CD14-positive monocyte (primary cell): Measurements from ENCODE around the gene ANAPC4. TPM values are rescaled to one million over a fixed set of nuclear protein-coding genes. Genes with fewer than 3 reads are reported as not detected.

Experiments used
- DNase-seq, 3 donors: peaks; one replicate each; pipeline ENCODE4 v3.0.0-alpha.2; 2011 to 2022
- H2AFZ ChIP-seq: 2 replicates; pipeline ENCODE4 v1.6.0; 2012; ENCODE audit warnings: mild to moderate bottlenecking, low read depth, low read length, inconsistent platforms; ENCODE audit not compliant: insufficient read depth, poor library complexity, severe bottlenecking
- H3K27ac ChIP-seq, 2 donors: 1 replicate in 1 of 2; 2 replicates in 1 of 2; pipeline ENCODE4 v1.5.1; 2012 to 2013; ENCODE audit warnings: low read length in 2 of 2, control low read depth in 1 of 2, inconsistent platforms in 1 of 2, low read depth in 1 of 2, mild to moderate bottlenecking in 1 of 2
- H3K27me3 ChIP-seq, 2 donors: one replicate each; pipeline versions ENCODE4 v1.6.0 to v1.6.1; 2011 to 2013; ENCODE audit warnings: low read length in 2 of 2; ENCODE audit not compliant: control insufficient read depth in 2 of 2, insufficient read depth in 2 of 2
- H3K36me3 ChIP-seq, 2 donors: replicated peaks in 1 of 2; 1 replicate in 1 of 2; 2 replicates in 1 of 2; pipeline versions ENCODE4 v1.5.1 to v1.6.1; 2012 to 2013; ENCODE audit warnings: low read length in 2 of 2, control low read depth in 1 of 2, inconsistent platforms in 1 of 2, mild to moderate bottlenecking in 1 of 2; ENCODE audit not compliant: insufficient read depth in 2 of 2, control insufficient read depth in 1 of 2
- H3K4me1 ChIP-seq, 2 donors: 1 replicate in 1 of 2; 2 replicates in 1 of 2; pipeline versions ENCODE4 v1.5.1 to v1.6.1; 2012 to 2013; ENCODE audit warnings: low read length in 2 of 2, control low read depth in 1 of 2, inconsistent platforms in 1 of 2, mild to moderate bottlenecking in 1 of 2, moderate library complexity in 1 of 2; ENCODE audit not compliant: insufficient read depth in 2 of 2, control insufficient read depth in 1 of 2
- H3K4me2 ChIP-seq: replicated peaks from 2 replicates; pipeline ENCODE3; 2012; ENCODE audit warnings: low read length, moderate library complexity, mild to moderate bottlenecking; ENCODE audit not compliant: poor library complexity, severe bottlenecking; ENCODE audit errors: extremely low read depth
- H3K4me3 ChIP-seq, 3 experiments: fragments of 200-600 bp in 1 of 3; sonication (generic) in 1 of 3; replicated peaks in 1 of 3; 1 replicate in 2 of 3; 2 replicates in 1 of 3; pipeline ENCODE4 v1.5.1; 2011 to 2013; ENCODE audit warnings: low read length in 3 of 3, mild to moderate bottlenecking in 3 of 3, control low read depth in 2 of 3, low read depth in 2 of 3, inconsistent platforms in 1 of 3, moderate library complexity in 1 of 3
- H3K79me2 ChIP-seq: 2 replicates; pipeline ENCODE4 v1.6.0; 2012; ENCODE audit warnings: mild to moderate bottlenecking, control low read depth, inconsistent platforms, low read length, moderate library complexity; ENCODE audit not compliant: insufficient read depth
- H3K9ac ChIP-seq: 2 replicates; pipeline ENCODE4 v1.6.0; 2017; ENCODE audit warnings: low read length, mild to moderate bottlenecking; ENCODE audit not compliant: insufficient read depth, poor library complexity, severe bottlenecking
- H3K9me3 ChIP-seq, 2 donors: replicated peaks in 1 of 2; 1 replicate in 1 of 2; 2 replicates in 1 of 2; pipeline versions ENCODE4 v1.5.1 to v1.6.1; 2012 to 2013; ENCODE audit warnings: low read length in 2 of 2, control low read depth in 1 of 2; ENCODE audit not compliant: control insufficient read depth in 1 of 2, insufficient read depth in 1 of 2
- H4K20me1 ChIP-seq: 2 replicates; pipeline ENCODE4 v1.6.0; 2012; ENCODE audit warnings: mild to moderate bottlenecking, low read length, control low read depth, moderate library complexity; ENCODE audit not compliant: insufficient read depth
- H3K27ac Mint-ChIP-seq, 7 donors: one replicate each; pipeline ENCODE4 v1.8.0; 2020; ENCODE audit warnings: mild to moderate bottlenecking in 7 of 7, mixed read lengths in 7 of 7, moderate library complexity in 6 of 7, inconsistent platforms in 2 of 7
- H3K27me3 Mint-ChIP-seq, 3 donors: one replicate each; pipeline ENCODE4 v1.8.0; 2021 to 2022; ENCODE audit warnings: low read depth in 3 of 3, mild to moderate bottlenecking in 3 of 3, mixed read lengths in 3 of 3, moderate library complexity in 3 of 3, inconsistent platforms in 1 of 3
- H3K36me3 Mint-ChIP-seq, 2 donors: one replicate each; pipeline ENCODE4 v1.8.0; 2020; ENCODE audit warnings: mixed read lengths in 2 of 2, inconsistent platforms in 1 of 2, mild to moderate bottlenecking in 1 of 2
- H3K4me1 Mint-ChIP-seq: one replicate; pipeline ENCODE4 v1.8.0; 2020; ENCODE audit warnings: mild to moderate bottlenecking, mixed read lengths
- H3K4me3 Mint-ChIP-seq, 2 donors: one replicate each; pipeline ENCODE4 v1.8.0; 2020; ENCODE audit warnings: mild to moderate bottlenecking in 2 of 2, mixed read lengths in 2 of 2, moderate library complexity in 1 of 2
- H3K9me3 Mint-ChIP-seq, 7 donors: one replicate each; pipeline ENCODE4 v1.8.0; 2020 to 2022; ENCODE audit warnings: mixed read lengths in 7 of 7, mild to moderate bottlenecking in 6 of 7, moderate library complexity in 6 of 7, inconsistent platforms in 2 of 7
- WGBS: methylation state at CpG from one replicate; pipeline ENCODE4 v1.1.5; 2013; ENCODE audit warnings: missing lambda C conversion rate; ENCODE audit not compliant: insufficient coverage; 5-methylcytosine and 5-hydroxymethylcytosine counted together
- intact Hi-C, 2 donors: fragments of 100-400 bp; cut with micrococcal nuclease; formaldehyde crosslinking; loops; one replicate each; pipeline versions ENCODE4 v1.15.0 to v1.15.1; 2023
- polyA plus RNA-seq, 3 donors: library from polyadenylated mRNA; depleted of rRNA in 1 of 3; unstranded in 2 of 3; stranded (reverse) in 1 of 3; fragments of 300-500 nt in 2 of 3; fragments of >200 nt in 1 of 3; fragmentation: Illumina TruSeq in 2 of 3; gene quantifications; 1 replicate in 2 of 3; 2 replicates in 1 of 3; pipeline ENCODE4 v1.2.3, GENCODE V29; 2012 to 2021
- TF ChIP-seq, protein P1 (sequence below): fragments of 200-600 bp; IDR thresholded peaks from one replicate; pipeline ENCODE4 v1.8.0; 2022; ENCODE audit warnings: antibody characterized with exemption, mild to moderate bottlenecking

Gene ANAPC4
- polyA plus RNA-seq, 3 donors, result 12.7 to 22.9 (median 15.1) TPM

GRCh38 chr4:25399510-25399909 lies 22.4 kb downstream of the ANAPC4 start:
- Histone ChIP-seq H3K27ac (no peak overlapping the region), H3K27me3 (no peaks in the 10 kb centered on the region), H4K20me1 (no peaks in the 10 kb centered on the region), H3K9me3 (peaks cover 3 to 4% of the 10 kb centered on the region in 2 donors), H3K4me1 (no peaks in the 10 kb centered on the region), H3K79me2 (no peaks in the 10 kb centered on the region), H3K9ac (no peak overlapping the region), H3K36me3 (peaks cover 85 to 96% of the 10 kb centered on the region in 2 donors), H3K4me3 (no peak overlapping the region), H2AFZ (no peak overlapping the region), H3K4me2 (no peak overlapping the region)
- Mint-ChIP-seq H3K27ac (no peak overlapping the region), H3K36me3 (peaks cover 87 to 90% of the 10 kb centered on the region in 2 donors), H3K27me3 (peaks cover 0 to 1% (median 0%) of the 10 kb centered on the region in 3 donors), H3K4me1 (no peaks in the 10 kb centered on the region), H3K9me3 (peaks cover 0 to 8% (median 3%) of the 10 kb centered on the region in 7 donors), H3K4me3 (no peak overlapping the region)
- 94% methylated on average over 3 of the region's 4 CpGs for WGBS
- TF ChIP-seq, protein P1, sequence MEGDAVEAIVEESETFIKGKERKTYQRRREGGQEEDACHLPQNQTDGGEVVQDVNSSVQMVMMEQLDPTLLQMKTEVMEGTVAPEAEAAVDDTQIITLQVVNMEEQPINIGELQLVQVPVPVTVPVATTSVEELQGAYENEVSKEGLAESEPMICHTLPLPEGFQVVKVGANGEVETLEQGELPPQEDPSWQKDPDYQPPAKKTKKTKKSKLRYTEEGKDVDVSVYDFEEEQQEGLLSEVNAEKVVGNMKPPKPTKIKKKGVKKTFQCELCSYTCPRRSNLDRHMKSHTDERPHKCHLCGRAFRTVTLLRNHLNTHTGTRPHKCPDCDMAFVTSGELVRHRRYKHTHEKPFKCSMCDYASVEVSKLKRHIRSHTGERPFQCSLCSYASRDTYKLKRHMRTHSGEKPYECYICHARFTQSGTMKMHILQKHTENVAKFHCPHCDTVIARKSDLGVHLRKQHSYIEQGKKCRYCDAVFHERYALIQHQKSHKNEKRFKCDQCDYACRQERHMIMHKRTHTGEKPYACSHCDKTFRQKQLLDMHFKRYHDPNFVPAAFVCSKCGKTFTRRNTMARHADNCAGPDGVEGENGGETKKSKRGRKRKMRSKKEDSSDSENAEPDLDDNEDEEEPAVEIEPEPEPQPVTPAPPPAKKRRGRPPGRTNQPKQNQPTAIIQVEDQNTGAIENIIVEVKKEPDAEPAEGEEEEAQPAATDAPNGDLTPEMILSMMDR, result no peak
- DNase-seq, result no peak
- intact Hi-C loops, result no loop called here

DNA sequence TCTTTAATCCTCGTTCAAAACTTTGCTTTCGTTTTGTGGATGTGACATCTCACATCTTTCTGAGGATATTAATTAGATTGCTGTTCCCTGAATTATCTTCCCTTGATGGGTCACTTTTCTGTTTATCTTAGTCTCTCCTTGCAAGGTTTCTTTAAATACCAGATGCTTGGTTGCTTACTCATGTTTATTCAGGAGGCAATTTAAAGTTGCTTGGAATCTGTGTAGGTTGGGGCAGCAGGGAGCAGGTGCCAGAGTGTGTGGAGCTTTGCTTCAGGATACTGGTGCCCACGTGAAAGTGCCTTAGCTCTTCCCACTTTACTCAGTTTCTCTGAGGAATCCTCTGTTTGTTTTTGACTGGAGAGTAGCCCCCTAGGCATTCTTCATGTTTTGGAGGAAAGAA lies 24.0 kb downstream of the ANAPC4 start:
- H3K4me3 Mint-ChIP-seq, result no peak overlapping the region
- Histone ChIP-seq H3K9me3 (peaks cover 3 to 4% of the 10 kb centered on the region in 2 donors), H2AFZ (no peak overlapping the region), H3K36me3 (peaks cover 82 to 96% of the 10 kb centered on the region in 2 donors), H3K27me3 (no peaks in the 10 kb centered on the region), H4K20me1 (no peaks in the 10 kb centered on the region), H3K9ac (no peak overlapping the region), H3K4me2 (no peak overlapping the region), H3K4me1 (no peaks in the 10 kb centered on the region), H3K27ac (no peak overlapping the region), H3K4me3 (no peak overlapping the region), H3K79me2 (no peaks in the 10 kb centered on the region)
- H3K27me3 Mint-ChIP-seq, result no peaks in the 10 kb centered on the region
- no peak for DNase-seq
- TF ChIP-seq, protein P1, result no peak
- peaks cover 0 to 5% (median 3%) of the 10 kb centered on the region in 7 donors for H3K9me3 Mint-ChIP-seq
- intact Hi-C loops, result no loop called here
- no CpG with 5 or more reads among the region's 3 CpGs for WGBS
- no peak overlapping the region for H3K27ac Mint-ChIP-seq
- peaks cover 85 to 88% of the 10 kb centered on the region in 2 donors for H3K36me3 Mint-ChIP-seq
- H3K4me1 Mint-ChIP-seq, result no peaks in the 10 kb centered on the region
